Measurements from ENCODE around the gene ZNF668. TPM values are rescaled to one million over a fixed set of nuclear protein-coding genes. Genes with fewer than 3 reads are reported as not detected.

The ZNF668 gene
- total and polyA plus RNA-seq, 2 of the 13 experiments (the other 11 are each of a cell fraction or from before 2014, with no cell fraction given): 3.8 to 9.8 TPM

- TF ChIP-seq, protein P1, sequence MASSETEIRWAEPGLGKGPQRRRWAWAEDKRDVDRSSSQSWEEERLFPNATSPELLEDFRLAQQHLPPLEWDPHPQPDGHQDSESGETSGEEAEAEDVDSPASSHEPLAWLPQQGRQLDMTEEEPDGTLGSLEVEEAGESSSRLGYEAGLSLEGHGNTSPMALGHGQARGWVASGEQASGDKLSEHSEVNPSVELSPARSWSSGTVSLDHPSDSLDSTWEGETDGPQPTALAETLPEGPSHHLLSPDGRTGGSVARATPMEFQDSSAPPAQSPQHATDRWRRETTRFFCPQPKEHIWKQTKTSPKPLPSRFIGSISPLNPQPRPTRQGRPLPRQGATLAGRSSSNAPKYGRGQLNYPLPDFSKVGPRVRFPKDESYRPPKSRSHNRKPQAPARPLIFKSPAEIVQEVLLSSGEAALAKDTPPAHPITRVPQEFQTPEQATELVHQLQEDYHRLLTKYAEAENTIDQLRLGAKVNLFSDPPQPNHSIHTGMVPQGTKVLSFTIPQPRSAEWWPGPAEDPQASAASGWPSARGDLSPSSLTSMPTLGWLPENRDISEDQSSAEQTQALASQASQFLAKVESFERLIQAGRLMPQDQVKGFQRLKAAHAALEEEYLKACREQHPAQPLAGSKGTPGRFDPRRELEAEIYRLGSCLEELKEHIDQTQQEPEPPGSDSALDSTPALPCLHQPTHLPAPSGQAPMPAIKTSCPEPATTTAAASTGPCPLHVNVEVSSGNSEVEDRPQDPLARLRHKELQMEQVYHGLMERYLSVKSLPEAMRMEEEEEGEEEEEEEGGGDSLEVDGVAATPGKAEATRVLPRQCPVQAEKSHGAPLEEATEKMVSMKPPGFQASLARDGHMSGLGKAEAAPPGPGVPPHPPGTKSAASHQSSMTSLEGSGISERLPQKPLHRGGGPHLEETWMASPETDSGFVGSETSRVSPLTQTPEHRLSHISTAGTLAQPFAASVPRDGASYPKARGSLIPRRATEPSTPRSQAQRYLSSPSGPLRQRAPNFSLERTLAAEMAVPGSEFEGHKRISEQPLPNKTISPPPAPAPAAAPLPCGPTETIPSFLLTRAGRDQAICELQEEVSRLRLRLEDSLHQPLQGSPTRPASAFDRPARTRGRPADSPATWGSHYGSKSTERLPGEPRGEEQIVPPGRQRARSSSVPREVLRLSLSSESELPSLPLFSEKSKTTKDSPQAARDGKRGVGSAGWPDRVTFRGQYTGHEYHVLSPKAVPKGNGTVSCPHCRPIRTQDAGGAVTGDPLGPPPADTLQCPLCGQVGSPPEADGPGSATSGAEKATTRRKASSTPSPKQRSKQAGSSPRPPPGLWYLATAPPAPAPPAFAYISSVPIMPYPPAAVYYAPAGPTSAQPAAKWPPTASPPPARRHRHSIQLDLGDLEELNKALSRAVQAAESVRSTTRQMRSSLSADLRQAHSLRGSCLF (CRISPR knock-in tag; IDR thresholded peaks at IDR 0.05; ENCODE audit: borderline replicate concordance): no peak
- TF ChIP-seq HNRNPLL (IDR thresholded peaks at IDR 0.05; ENCODE audit: low read depth, low read length, poor library complexity, severe bottlenecking) (peak; percentile 9), THAP7 (CRISPR knock-in tag; IDR thresholded peaks at IDR 0.05) (no peak)
- TF ChIP-seq, protein P2, sequence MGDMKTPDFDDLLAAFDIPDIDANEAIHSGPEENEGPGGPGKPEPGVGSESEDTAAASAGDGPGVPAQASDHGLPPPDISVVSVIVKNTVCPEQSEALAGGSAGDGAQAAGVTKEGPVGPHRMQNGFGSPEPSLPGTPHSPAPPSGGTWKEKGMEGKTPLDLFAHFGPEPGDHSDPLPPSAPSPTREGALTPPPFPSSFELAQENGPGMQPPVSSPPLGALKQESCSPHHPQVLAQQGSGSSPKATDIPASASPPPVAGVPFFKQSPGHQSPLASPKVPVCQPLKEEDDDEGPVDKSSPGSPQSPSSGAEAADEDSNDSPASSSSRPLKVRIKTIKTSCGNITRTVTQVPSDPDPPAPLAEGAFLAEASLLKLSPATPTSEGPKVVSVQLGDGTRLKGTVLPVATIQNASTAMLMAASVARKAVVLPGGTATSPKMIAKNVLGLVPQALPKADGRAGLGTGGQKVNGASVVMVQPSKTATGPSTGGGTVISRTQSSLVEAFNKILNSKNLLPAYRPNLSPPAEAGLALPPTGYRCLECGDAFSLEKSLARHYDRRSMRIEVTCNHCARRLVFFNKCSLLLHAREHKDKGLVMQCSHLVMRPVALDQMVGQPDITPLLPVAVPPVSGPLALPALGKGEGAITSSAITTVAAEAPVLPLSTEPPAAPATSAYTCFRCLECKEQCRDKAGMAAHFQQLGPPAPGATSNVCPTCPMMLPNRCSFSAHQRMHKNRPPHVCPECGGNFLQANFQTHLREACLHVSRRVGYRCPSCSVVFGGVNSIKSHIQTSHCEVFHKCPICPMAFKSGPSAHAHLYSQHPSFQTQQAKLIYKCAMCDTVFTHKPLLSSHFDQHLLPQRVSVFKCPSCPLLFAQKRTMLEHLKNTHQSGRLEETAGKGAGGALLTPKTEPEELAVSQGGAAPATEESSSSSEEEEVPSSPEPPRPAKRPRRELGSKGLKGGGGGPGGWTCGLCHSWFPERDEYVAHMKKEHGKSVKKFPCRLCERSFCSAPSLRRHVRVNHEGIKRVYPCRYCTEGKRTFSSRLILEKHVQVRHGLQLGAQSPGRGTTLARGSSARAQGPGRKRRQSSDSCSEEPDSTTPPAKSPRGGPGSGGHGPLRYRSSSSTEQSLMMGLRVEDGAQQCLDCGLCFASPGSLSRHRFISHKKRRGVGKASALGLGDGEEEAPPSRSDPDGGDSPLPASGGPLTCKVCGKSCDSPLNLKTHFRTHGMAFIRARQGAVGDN (CRISPR knock-in tag; IDR thresholded peaks at IDR 0.05): peak; percentile 13; the same call in 1 of the 2 replicates
- TF ChIP-seq, protein P3, sequence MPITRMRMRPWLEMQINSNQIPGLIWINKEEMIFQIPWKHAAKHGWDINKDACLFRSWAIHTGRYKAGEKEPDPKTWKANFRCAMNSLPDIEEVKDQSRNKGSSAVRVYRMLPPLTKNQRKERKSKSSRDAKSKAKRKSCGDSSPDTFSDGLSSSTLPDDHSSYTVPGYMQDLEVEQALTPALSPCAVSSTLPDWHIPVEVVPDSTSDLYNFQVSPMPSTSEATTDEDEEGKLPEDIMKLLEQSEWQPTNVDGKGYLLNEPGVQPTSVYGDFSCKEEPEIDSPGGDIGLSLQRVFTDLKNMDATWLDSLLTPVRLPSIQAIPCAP (CRISPR knock-in tag; IDR thresholded peaks at IDR 0.05; ENCODE audit: low read depth): no peak
- TF ChIP-seq, protein P4, sequence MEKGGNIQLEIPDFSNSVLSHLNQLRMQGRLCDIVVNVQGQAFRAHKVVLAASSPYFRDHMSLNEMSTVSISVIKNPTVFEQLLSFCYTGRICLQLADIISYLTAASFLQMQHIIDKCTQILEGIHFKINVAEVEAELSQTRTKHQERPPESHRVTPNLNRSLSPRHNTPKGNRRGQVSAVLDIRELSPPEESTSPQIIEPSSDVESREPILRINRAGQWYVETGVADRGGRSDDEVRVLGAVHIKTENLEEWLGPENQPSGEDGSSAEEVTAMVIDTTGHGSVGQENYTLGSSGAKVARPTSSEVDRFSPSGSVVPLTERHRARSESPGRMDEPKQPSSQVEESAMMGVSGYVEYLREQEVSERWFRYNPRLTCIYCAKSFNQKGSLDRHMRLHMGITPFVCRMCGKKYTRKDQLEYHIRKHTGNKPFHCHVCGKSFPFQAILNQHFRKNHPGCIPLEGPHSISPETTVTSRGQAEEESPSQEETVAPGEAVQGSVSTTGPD (CRISPR knock-in tag; IDR thresholded peaks at IDR 0.05): no peak
- Histone ChIP-seq H3K4me3 (replicated peaks in 1 of 3; ENCODE audit: insufficient read depth in 1 of 3, low read depth in 2 of 3, low read length in 3 of 3) (no peak overlapping the region), H3K27ac (ENCODE audit: extremely low read length, insufficient read depth, low read length) (no peak overlapping the region), H2AFZ (ENCODE audit: low read length) (no peak overlapping the region), H3K9ac (ENCODE audit: insufficient read depth, low read depth, low read length) (no peak overlapping the region), H4K20me1 (ENCODE audit: insufficient read depth, low read length) (no peaks in the 10 kb centered on the region), H3K4me1 (ENCODE audit: insufficient read depth, low read length) (no peaks in the 10 kb centered on the region), H3K79me2 (ENCODE audit: insufficient read depth, low read length) (peaks cover 7% of the 10 kb centered on the region), H3K27me3 (ENCODE audit: control insufficient read depth in 1 of 2, insufficient read depth in 2 of 2, low read length in 2 of 2) (no peaks in the 10 kb centered on the region), H3K4me2 (ENCODE audit: low read depth, low read length) (no peak overlapping the region), H3K9me3 (ENCODE audit: low read length) (no peaks in the 10 kb centered on the region), H3K36me3 (replicated peaks in 1 of 2; ENCODE audit: control insufficient read depth in 1 of 2, insufficient read depth in 2 of 2, low read length in 2 of 2) (peaks cover 14 to 25% of the 10 kb centered on the region in 2 experiments; a peak in 4 of 5 replicates)
- intact Hi-C loops (cut with micrococcal nuclease; ENCODE audit: unreplicated experiment): no loop called here
- ChIA-PET POLR2A (no interaction called here), CTCF (ENCODE audit: low intra/inter-chr PET ratio, low total read pairs) (no interaction called here)
- no TSS peak for BruUV-seq (replicated peaks)
- FAIRE-seq: no peak
- 97% methylated on average over 54 of the region's 54 CpGs for WGBS (ENCODE audit: low lambda C conversion rate)
- no peak for DNase-seq (ENCODE audit: low spot score)
- ATAC-seq: no peak
- in situ Hi-C loops (cut with HindIII; ENCODE audit: extremely low pct_ligation_motif_present, low pct_unique_long_range_greater_than_20kb): no loop called here
Measured at GRCh38 chr16:31061813-31062440, 12.1 kb downstream of the ZNF668 start.

Data from HepG2 (cell line).